Midbrain (tissue), 1 donor: ENCODE results near the gene STARD8.
"Not testable (repeated sequence)": the region's sequence is repeated elsewhere in the genome, so short reads cannot be mapped to it uniquely, and the experiment has no call there.

Experiments
- DNase-seq: peaks from one replicate; lab custom pipeline; 2025; lab: John Stamatoyannopoulos, UW

STARD8 gene, protein sequence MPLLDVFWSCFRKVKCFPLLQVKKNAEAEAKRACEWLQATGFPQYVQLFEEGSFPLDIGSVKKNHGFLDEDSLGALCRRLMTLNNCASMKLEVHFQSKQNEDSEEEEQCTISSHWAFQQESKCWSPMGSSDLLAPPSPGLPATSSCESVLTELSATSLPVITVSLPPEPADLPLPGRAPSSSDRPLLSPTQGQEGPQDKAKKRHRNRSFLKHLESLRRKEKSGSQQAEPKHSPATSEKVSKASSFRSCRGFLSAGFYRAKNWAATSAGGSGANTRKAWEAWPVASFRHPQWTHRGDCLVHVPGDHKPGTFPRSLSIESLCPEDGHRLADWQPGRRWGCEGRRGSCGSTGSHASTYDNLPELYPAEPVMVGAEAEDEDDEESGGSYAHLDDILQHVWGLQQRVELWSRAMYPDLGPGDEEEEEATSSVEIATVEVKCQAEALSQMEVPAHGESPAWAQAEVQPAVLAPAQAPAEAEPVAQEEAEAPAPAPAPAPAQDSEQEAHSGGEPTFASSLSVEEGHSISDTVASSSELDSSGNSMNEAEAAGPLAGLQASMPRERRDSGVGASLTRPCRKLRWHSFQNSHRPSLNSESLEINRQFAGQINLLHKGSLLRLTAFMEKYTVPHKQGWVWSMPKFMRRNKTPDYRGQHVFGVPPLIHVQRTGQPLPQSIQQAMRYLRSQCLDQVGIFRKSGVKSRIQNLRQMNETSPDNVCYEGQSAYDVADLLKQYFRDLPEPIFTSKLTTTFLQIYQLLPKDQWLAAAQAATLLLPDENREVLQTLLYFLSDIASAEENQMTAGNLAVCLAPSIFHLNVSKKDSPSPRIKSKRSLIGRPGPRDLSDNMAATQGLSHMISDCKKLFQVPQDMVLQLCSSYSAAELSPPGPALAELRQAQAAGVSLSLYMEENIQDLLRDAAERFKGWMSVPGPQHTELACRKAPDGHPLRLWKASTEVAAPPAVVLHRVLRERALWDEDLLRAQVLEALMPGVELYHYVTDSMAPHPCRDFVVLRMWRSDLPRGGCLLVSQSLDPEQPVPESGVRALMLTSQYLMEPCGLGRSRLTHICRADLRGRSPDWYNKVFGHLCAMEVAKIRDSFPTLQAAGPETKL

GRCh38 chrX:68647156-68647957 lies at the start of gene STARD8:
Gene STARD8 (plus strand): TSS chrX:68647666. CDS start chrX:68647883, 217 bp downstream.
- peak; percentile 10 for DNase-seq

GRCh38 chrX:68598841-68599240 lies 48.6 kb upstream of the STARD8 start:
- DNase-seq = no peak

DNA sequence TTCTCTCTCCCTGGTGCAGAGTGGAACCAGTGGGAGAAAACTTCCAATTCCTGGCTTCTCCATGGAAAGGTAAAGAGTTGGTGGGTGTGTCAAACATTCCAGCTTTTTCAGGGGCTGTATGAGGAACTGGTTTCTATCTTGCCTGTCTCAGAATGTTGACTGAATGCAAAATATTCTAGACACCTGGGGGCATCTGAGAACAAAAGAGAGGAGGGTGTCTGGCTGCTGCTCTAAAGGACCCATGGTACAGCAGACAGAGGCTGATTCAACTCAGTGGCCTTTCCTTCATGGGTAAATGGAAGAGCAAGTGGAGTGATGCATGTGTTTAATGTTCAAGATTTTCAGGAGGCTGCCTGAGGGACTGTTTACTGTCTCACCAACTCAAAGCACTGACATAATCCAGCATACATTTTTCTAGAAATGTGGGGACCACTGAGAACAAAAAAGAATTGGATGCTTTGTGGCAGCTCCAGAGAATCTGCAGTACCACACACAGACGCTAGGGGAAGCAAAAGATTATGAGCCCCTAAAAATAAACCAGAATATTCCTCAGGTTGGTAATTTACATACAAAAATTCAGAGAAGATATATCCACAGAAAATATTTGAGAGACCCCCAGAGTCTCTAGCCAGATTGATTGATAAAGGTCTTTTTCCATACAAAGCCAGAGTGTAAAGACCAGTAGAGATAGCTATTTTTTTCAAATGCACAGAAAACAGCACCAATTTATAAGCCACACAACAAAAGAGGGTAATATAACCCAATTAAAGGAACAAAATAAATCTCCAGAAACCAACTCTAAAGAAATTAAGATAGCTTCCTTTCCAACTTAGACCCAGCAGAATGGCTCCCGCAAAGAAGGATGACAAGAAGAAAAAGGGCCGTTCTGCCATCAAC lies 48.0 kb upstream of the STARD8 start:
- DNase-seq = no peak

GRCh38 chrX:68604216-68604615 lies 43.2 kb upstream of the STARD8 start:
- not testable (repeated sequence) for DNase-seq

GRCh38 chrX:68614733-68615132 lies 32.7 kb upstream of the STARD8 start:
- not testable (repeated sequence) for DNase-seq

GRCh38 chrX:68627986-68628385 lies 19.5 kb upstream of the STARD8 start:
- no peak for DNase-seq

DNA sequence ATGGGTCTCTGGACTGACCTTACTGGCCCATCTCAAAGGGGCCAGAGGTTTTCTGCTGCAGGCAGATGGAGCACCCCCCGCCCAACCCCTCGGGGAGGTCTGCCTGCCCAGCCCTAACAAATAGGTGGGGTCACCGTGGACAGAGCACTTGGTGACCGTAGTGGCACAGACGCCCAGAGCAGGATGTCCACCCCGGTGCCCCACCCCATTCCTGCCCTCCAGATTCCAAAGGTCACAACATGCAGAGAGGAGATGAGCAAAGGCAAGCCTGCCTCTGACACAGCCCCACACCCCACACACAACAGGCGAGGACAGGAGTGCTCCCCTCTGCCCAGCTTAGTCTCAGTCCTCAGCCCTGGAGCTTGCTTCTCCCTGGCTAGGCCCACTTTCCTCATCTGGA lies 17.5 kb upstream of the STARD8 start:
- not testable (repeated sequence) for DNase-seq

DNA sequence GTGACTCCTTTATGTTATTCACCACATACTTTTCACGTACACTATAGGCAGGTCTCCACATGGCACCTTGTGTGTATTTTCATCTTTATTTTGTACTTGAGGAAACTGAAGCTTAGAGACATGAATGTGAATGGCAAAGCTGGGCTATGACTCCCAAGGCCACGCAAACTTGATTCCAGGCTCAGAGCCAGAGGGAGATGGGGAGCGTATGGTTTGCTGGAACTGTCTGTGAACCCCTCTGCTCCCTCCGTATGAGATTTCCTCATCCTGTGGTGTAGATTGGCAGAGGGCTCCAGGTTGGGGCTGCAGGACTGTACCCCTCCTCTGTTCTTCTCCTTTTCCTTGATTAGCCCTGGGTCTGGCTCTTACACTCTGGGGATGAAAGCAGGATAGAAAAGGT lies 16.1 kb upstream of the STARD8 start:
- DNase-seq = no peak

GRCh38 chrX:68632491-68632890 lies 15.0 kb upstream of the STARD8 start:
- DNase-seq = no peak

DNA sequence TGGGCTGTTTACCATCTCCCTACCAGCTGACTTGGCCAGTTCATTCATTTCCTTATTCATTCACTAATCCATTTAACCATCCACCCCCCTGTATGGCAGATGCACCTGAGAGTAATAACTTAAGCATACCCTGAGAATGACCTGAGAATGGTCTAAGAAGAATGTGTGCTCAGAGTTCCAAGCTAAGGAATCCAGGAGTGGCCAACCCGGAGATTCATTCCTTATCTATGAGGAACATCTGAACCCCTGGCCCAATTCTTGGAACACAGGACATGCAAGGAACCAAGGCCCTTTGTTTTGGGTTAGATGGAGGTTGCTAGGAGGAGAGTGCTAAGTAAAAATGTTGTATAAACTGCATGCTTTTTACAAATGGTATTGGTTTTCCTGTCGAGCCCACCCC lies 13.5 kb upstream of the STARD8 start:
- no peak for DNase-seq

- DNase-seq = no peak
Observed at GRCh38 chrX:68634649-68635227, 12.7 kb upstream of the STARD8 start.

- no peak for DNase-seq
Observed at GRCh38 chrX:68640661-68641060, 6.8 kb upstream of the STARD8 start.

GRCh38 chrX:68644861-68645260 lies 2.6 kb upstream of the STARD8 start:
- DNase-seq = no peak

GRCh38 chrX:68646421-68646820 lies 1.0 kb upstream of the STARD8 start:
- no peak for DNase-seq

- DNase-seq = no peak
Observed at GRCh38 chrX:68648960-68649359, 1.5 kb downstream of the STARD8 start.

DNA sequence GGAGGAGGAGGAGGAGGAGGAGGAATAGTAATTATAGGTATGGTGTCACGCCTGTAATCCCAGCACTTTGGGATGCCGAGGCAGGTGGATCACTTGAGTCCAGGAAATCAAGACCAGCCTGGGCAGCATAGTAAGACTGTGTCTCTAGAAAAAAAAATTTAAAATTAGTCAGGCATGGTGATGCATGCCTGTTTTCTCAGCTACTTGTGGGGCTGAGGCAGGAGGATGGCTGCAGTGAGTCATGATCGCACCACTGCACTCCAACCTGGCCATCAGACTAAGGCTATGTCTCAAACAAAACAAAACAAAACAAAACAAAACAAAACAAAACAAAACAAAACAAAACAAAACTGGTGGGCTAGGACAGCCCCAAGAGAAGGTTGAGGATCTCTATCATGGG lies 3.0 kb downstream of the STARD8 start:
- no peak for DNase-seq

DNA sequence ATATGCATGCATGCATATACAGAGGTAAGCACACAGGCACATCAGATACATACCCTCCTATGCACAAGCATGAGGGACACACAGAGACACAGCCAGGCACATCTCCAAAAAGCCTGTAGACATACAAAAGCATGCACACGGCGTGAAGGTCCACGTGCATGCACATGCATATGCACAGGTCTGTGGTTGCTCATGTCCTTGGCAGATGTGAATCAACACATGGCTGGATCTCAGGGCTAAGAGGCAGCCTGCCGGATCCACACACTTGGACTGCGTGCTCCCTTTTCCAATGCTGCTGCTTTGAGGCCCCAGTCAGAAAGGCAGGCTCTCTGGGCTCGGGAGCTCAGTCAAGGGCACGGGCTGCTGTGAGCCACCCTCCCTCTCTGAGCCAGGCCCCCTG lies 3.6 kb downstream of the STARD8 start:
- DNase-seq = no peak

- no peak for DNase-seq
Observed at GRCh38 chrX:68652326-68653170, 5.1 kb downstream of the STARD8 start.

DNA sequence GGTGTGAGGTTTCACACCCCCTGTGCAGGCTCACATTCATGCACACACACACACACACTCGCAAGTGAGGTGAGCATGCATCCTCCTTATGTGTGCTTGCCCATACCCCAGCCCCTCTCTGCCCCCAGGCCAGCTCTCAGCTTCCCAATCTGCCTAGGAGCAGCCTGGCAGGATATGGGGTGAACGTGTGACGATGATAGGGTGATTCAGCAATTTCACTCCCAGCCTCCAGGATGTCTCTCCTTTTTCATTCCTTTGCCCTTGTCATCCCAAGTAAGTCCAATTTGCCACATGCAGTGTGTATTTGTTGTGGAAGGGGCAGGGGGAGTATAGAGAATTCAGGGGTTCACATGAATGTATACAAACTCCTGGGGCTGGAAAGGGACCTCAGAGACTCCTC lies 7.2 kb downstream of the STARD8 start:
- no peak for DNase-seq
